GM23338 (cell line): ENCODE results near the gene RCOR1. TPM values are rescaled to one million over a fixed set of nuclear protein-coding genes. Genes with fewer than 3 reads are reported as not detected.

Experiments
- ATAC-seq: fragments of 200-7000 bp; cut with Tn5 transposase; 3 replicates; pipeline ENCODE4 v1.9.1; 2020
- DNase-seq: peaks from one replicate; pipeline ENCODE4 v3.0.0-alpha.2; 2015; ENCODE audit warnings: low spot score
- H2AFZ ChIP-seq: fragments of 200-600 bp; sonication (generic); 2 replicates; pipeline ENCODE4 v1.8.0; 2016; ENCODE audit warnings: antibody characterized with exemption, mild to moderate bottlenecking, moderate library complexity
- H3F3A ChIP-seq: fragments of 200-600 bp; sonication (generic); replicated peaks from 2 replicates; pipeline ENCODE4 v1.8.0; 2017; ENCODE audit warnings: antibody characterized with exemption, mixed run types, low read depth
- H3K27ac ChIP-seq: fragments of 200-600 bp; sonication (generic); 2 replicates; pipeline ENCODE4 v1.6.1; 2016; ENCODE audit warnings: low read depth
- H3K27me3 ChIP-seq: fragments of 200-600 bp; sonication (generic); 2 replicates; pipeline ENCODE4 v1.8.0; 2016; ENCODE audit warnings: mild to moderate bottlenecking, mixed run types, moderate library complexity; ENCODE audit not compliant: insufficient read depth
- H3K36me3 ChIP-seq: fragments of 200-600 bp; sonication (generic); 2 replicates; pipeline ENCODE4 v1.8.0; 2016; ENCODE audit warnings: mild to moderate bottlenecking; ENCODE audit not compliant: insufficient read depth
- H3K4me1 ChIP-seq: fragments of 200-600 bp; sonication (generic); 2 replicates; pipeline ENCODE4 v1.8.0; 2016; ENCODE audit warnings: mild to moderate bottlenecking, moderate library complexity; ENCODE audit not compliant: insufficient read depth
- H3K4me2 ChIP-seq: fragments of 200-600 bp; sonication (generic); 2 replicates; pipeline ENCODE4 v1.7.1; 2017; ENCODE audit warnings: mixed run types
- H3K4me3 ChIP-seq: fragments of 200-600 bp; sonication (generic); 2 replicates; pipeline ENCODE4 v1.6.1; 2016; ENCODE audit warnings: mixed run types
- H3K79me2 ChIP-seq: fragments of 200-600 bp; sonication (generic); replicated peaks from 2 replicates; pipeline ENCODE4 v1.8.0; 2017; ENCODE audit warnings: mild to moderate bottlenecking; ENCODE audit not compliant: insufficient read depth
- H3K9me2 ChIP-seq: fragments of 200-600 bp; sonication (generic); 2 replicates; pipeline ENCODE4 v1.8.0; 2017; ENCODE audit not compliant: insufficient read depth
- H4K20me1 ChIP-seq: fragments of 200-600 bp; sonication (generic); replicated peaks from 2 replicates; pipeline ENCODE4 v1.8.0; 2017; ENCODE audit warnings: mild to moderate bottlenecking; ENCODE audit not compliant: insufficient read depth
- H3K27ac Mint-ChIP-seq: 2 replicates; pipeline ENCODE4 v1.8.0; 2020; ENCODE audit warnings: inconsistent platforms, mild to moderate bottlenecking, moderate library complexity, mixed read lengths
- H3K27me3 Mint-ChIP-seq: 3 replicates; pipeline ENCODE4 v1.8.0; 2022; ENCODE audit warnings: low read depth, mild to moderate bottlenecking, moderate library complexity, mixed read lengths, inconsistent platforms; ENCODE audit not compliant: insufficient read depth, poor library complexity
- H3K36me3 Mint-ChIP-seq: 3 replicates; pipeline ENCODE4 v1.8.0; 2021; ENCODE audit warnings: low read depth, mild to moderate bottlenecking, inconsistent platforms, moderate library complexity, mixed read lengths
- H3K4me1 Mint-ChIP-seq: 3 replicates; pipeline ENCODE4 v1.8.0; 2020; ENCODE audit warnings: mild to moderate bottlenecking, inconsistent platforms, mixed read lengths
- H3K4me3 Mint-ChIP-seq: 3 replicates; pipeline ENCODE4 v1.8.0; 2021; ENCODE audit warnings: moderate library complexity, mild to moderate bottlenecking, inconsistent platforms, mixed read lengths
- H3K9me3 Mint-ChIP-seq: 3 replicates; pipeline ENCODE4 v1.8.0; 2020; ENCODE audit warnings: moderate library complexity, mild to moderate bottlenecking, inconsistent platforms, mixed read lengths
- CREB1 ChIP-seq: fragments of 250-450 bp; sonication (Bioruptor Pico); IDR thresholded peaks from 2 replicates; pipeline ENCODE4 v1.5.0; 2020; ENCODE audit warnings: low read depth, mild to moderate bottlenecking, moderate library complexity
- CTCF ChIP-seq, 2 experiments: fragments of 200-600 bp in 1 of 2; sonication (generic) in 1 of 2; conservative IDR thresholded peaks; 2 replicates each; pipeline versions ENCODE4 v1.5.1 to v1.6.1; 2016 to 2017; ENCODE audit warnings: antibody characterized with exemption in 2 of 2, low read depth in 2 of 2, mild to moderate bottlenecking in 2 of 2, moderate library complexity in 1 of 2
- ETS1 ChIP-seq: IDR thresholded peaks from 2 replicates; pipeline ENCODE4 v1.6.1; 2016; ENCODE audit warnings: antibody characterized with exemption
- EZH2 ChIP-seq: fragments of 200-600 bp; sonication (generic); IDR thresholded peaks from one replicate; pipeline ENCODE4 v1.8.0; 2017; ENCODE audit warnings: antibody characterized with exemption, mild to moderate bottlenecking, low read depth; ENCODE audit not compliant: unreplicated experiment
- EZH2phosphoT487 ChIP-seq: fragments of 200-600 bp; sonication (generic); IDR thresholded peaks from one replicate; pipeline ENCODE4 v1.8.1; 2018; ENCODE audit warnings: antibody characterized with exemption; ENCODE audit not compliant: unreplicated experiment
- JUNB ChIP-seq: IDR thresholded peaks from one replicate; pipeline ENCODE4 v1.6.1; 2016; ENCODE audit warnings: antibody characterized with exemption; ENCODE audit not compliant: unreplicated experiment
- NANOG ChIP-seq: IDR thresholded peaks from 2 replicates; pipeline ENCODE4 v1.6.1; 2016; ENCODE audit warnings: antibody characterized with exemption, borderline replicate concordance
- POLR2AphosphoS5 ChIP-seq: IDR thresholded peaks from 2 replicates; pipeline ENCODE4 v1.6.1; 2016; ENCODE audit warnings: antibody characterized with exemption, low read depth
- STAT1 ChIP-seq: IDR thresholded peaks from one replicate; pipeline ENCODE4 v1.6.1; 2016; ENCODE audit warnings: antibody characterized with exemption; ENCODE audit not compliant: unreplicated experiment
- ZNF114 ChIP-seq: fragments of 250-450 bp; sonication (Bioruptor Pico); IDR thresholded peaks from 2 replicates; pipeline ENCODE4 v1.5.0; 2020; ENCODE audit warnings: mild to moderate bottlenecking, moderate library complexity
- ZNF331 ChIP-seq: fragments of 250-450 bp; sonication (Bioruptor Pico); IDR thresholded peaks from 2 replicates; pipeline ENCODE4 v1.5.0; 2020; ENCODE audit warnings: low read depth, mild to moderate bottlenecking, moderate library complexity
- ZNF462 ChIP-seq: fragments of 250-450 bp; sonication (Bioruptor Pico); IDR thresholded peaks from 2 replicates; pipeline ENCODE4 v1.5.0; 2020; ENCODE audit warnings: mild to moderate bottlenecking, moderate library complexity
- polyA plus RNA-seq: library from polyadenylated mRNA; unstranded; fragments of >200 nt; fragmentation: Nextera tagmentation; extraction: Ambion mirVana; gene quantifications from 2 replicates; pipeline ENCODE4 v1.2.1, GENCODE V29; 2016
- total RNA-seq: library from RNA; depleted of rRNA; stranded (reverse); fragments of >200 nt; shearing (Covaris generic); gene quantifications from 2 replicates; pipeline ENCODE4 v1.2.3, GENCODE V29; 2014
- TF ChIP-seq, protein P1 (sequence below): IDR thresholded peaks from one replicate; pipeline ENCODE4 v1.6.1; 2018; ENCODE audit warnings: antibody characterized with exemption; ENCODE audit not compliant: unreplicated experiment

RCOR1 gene
- total and polyA plus RNA-seq, 2 experiments from 2014 or later, result 7.6 to 26.1 TPM

DNA sequence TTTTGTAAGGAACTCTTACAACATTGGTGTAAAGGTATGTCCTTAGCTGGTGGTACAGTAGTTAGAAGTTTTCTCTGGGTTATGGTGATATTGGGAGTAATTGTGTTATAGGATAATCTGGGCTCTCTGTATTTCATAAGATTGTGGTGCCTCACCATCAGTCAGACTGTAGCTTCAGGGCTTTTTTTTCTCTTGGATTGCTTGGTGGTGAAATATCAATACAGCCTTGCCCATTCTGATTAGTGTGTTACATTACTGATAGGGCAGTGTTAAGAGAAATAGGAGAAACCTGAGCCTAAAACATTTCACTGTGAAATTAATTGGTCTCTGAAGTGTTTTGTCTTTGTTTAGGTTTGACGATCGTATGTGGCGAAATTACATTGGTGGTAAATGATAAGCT lies 71.0 kb downstream of the RCOR1 start:
- H3K36me3 ChIP-seq, result no peaks in the 10 kb centered on the region
- peak overlapping the region; percentile 58 for H3K4me2 ChIP-seq
- H3K36me3 Mint-ChIP-seq, result no peaks in the 10 kb centered on the region
- no peak; the same call in 2 of the 3 replicates for ATAC-seq
- H3K27me3 ChIP-seq, result no peaks in the 10 kb centered on the region
- H4K20me1 ChIP-seq, result no peaks in the 10 kb centered on the region; the same call in 1 of the 2 replicates
- peak overlapping the region; percentile 93 for H3K27ac Mint-ChIP-seq
- peak overlapping the region; percentile 3; the same call in 1 of the 2 replicates for H3K4me3 ChIP-seq
- H3K9me3 Mint-ChIP-seq, result no peaks in the 10 kb centered on the region
- no peaks in the 10 kb centered on the region for H3K9me2 ChIP-seq
- H3K4me1 ChIP-seq, result peaks cover 41% of the 10 kb centered on the region
- peaks cover 93% of the 10 kb centered on the region for H3K79me2 ChIP-seq
- TF ChIP-seq STAT1 (no peak), JUNB (no peak), CTCF (conservative IDR thresholded peaks at IDR 0.05; ENCODE audit: low read depth in 2 of 2) (no peak), EZH2phosphoT487 (no peak), ZNF462 (CRISPR knock-in tag) (no peak), EZH2 (no peak), CREB1 (CRISPR knock-in tag) (no peak), ZNF114 (CRISPR knock-in tag) (no peak), POLR2AphosphoS5 (no peak), ETS1 (no peak), NANOG (no peak), ZNF331 (CRISPR knock-in tag) (no peak)
- TF ChIP-seq, protein P1, sequence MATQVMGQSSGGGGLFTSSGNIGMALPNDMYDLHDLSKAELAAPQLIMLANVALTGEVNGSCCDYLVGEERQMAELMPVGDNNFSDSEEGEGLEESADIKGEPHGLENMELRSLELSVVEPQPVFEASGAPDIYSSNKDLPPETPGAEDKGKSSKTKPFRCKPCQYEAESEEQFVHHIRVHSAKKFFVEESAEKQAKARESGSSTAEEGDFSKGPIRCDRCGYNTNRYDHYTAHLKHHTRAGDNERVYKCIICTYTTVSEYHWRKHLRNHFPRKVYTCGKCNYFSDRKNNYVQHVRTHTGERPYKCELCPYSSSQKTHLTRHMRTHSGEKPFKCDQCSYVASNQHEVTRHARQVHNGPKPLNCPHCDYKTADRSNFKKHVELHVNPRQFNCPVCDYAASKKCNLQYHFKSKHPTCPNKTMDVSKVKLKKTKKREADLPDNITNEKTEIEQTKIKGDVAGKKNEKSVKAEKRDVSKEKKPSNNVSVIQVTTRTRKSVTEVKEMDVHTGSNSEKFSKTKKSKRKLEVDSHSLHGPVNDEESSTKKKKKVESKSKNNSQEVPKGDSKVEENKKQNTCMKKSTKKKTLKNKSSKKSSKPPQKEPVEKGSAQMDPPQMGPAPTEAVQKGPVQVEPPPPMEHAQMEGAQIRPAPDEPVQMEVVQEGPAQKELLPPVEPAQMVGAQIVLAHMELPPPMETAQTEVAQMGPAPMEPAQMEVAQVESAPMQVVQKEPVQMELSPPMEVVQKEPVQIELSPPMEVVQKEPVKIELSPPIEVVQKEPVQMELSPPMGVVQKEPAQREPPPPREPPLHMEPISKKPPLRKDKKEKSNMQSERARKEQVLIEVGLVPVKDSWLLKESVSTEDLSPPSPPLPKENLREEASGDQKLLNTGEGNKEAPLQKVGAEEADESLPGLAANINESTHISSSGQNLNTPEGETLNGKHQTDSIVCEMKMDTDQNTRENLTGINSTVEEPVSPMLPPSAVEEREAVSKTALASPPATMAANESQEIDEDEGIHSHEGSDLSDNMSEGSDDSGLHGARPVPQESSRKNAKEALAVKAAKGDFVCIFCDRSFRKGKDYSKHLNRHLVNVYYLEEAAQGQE, result no peak
- no peaks in the 10 kb centered on the region for H3F3A ChIP-seq
- no peak for DNase-seq
- peaks cover 58% of the 10 kb centered on the region for H3K4me1 Mint-ChIP-seq
- peak overlapping the region; percentile 81 for H3K27ac ChIP-seq
- no peak overlapping the region for H2AFZ ChIP-seq
- H3K27me3 Mint-ChIP-seq, result no peaks in the 10 kb centered on the region
- peak overlapping the region; percentile 44 for H3K4me3 Mint-ChIP-seq
